Measurements from ENCODE around the gene CSPG5.

CSPG5 gene

GRCh38 chr3:47578691-47579632, at the start of gene CSPG5:
TSS of gene CSPG5 (minus strand) at chr3:47578865. CDS start at chr3:47578693, 172 bp downstream.
- DNase-seq, result peak; percentile 6 to 7

- no peak for DNase-seq
Observed at GRCh38 chr3:47628426-47628825, 49.8 kb upstream of the CSPG5 start.

DNA sequence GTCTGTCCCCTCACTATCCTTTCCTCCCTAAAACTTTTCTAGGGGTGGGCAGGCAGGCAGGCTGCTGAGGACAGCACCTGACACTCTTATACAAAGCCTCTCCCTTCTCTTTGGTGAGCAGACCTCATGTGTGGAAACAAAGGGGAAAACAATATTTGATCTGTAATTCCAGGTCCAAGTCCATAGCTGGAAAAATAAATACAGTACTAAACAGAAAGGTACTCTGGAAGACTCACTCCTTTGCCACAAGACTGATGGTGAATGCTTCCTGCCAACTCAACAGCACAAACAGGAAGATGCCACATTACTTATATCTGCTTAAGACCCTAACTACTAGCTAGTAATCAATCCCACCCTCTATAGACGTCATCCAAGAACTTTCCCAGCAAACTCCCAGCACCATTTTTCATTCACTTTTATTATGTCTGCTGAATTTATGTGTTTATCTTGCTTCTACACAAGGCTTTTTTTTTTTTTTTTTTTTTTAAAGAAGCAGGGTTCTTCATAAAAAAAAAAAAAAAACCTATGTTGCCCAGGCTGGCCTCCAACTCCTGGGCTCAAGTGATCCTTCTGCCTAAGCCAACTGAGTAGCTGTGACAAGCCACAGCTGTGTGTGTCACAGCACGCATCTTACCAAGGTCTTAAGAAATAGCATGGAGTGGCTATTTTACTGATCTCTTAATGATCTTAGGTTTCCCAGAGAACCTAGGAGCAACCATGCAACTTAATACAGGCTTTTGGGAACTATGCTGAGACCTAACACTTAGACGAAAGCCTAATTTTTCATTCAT, 44.2 kb upstream of the CSPG5 start:
- no peak for DNase-seq

DNA sequence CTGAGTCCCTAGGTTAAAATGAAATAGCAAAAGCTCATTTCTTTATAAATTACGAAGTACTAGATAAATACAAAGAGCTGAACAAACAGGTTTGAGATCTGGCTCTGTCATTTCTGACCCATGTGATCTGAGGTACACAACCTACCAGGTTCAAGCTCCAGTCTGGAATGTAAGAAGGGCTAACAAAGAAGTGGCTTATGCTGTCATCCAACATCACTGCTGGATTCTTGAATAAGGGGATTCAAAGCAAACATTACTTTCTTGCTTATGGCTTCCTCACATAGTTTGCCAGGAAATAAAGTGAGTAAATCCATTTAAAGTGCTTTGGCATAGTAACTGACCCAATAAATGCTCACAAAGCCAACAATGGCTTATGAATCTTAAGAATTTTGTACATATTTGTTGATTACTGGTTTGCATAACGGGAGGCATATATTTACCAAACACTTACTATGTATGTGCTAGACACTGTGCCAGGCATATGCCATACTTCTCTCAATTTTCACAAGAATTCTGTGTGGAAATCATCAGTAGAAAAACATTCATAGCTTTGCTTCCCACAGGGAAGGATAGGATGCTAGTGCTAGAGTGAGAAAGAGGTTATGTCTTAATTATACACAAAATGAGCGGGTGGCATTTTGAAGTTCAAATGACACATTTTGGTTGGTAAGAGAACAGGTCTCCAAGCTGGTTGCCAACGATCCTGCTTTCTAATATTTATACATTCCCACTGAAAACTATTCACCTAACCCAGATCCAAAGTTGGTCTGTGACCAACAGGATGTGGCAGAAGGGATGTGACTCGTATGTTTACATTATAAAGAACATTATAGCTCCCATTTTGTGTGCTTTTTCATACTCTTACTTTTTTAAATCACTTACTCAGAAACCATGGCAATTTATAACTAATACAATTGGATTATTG, 38.7 kb upstream of the CSPG5 start:
- no peak for DNase-seq

- DNase-seq, result no peak
Observed at GRCh38 chr3:47614788-47615187, 36.1 kb upstream of the CSPG5 start.

DNA sequence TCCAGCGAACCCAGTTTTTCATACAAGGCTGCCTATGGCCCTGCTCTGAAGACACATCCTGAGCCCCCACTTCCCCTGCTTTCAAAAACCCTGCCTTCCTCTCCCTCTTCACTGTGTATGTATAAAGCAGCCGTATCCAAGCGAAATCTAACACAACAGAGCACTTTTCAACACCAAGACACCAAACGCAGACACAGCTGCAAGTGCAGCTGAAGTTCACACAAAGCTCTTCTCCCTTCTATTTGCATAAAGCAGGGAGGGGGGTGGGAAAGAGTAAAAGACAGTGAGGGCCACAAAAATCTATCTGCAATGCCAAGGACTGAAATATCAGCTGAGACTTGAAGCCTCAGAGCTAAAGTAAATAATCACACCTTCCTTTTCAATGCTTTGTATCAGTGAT, 35.1 kb upstream of the CSPG5 start:
- DNase-seq, result no peak

DNA sequence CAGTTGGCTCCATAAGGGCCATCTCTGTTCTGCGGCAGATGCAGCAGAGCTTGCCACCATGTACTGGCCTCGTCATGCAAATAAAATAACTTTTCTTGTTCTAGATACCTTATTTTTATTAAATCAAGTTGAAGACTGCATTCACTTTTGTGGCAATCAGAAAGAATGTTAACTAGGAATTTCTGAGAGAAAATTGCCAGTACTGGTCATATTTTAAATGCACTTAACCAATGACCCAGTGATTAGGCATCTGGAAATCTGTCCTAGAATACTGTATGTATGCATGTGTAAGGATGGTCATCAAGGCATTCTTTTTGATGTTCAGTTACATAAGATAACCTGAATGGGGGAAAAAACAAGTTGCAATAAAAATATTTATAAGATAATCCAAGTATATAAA, 34.2 kb upstream of the CSPG5 start:
- DNase-seq, result no peak

GRCh38 chr3:47612178-47612577, 33.5 kb upstream of the CSPG5 start:
- DNase-seq, result no peak

DNA sequence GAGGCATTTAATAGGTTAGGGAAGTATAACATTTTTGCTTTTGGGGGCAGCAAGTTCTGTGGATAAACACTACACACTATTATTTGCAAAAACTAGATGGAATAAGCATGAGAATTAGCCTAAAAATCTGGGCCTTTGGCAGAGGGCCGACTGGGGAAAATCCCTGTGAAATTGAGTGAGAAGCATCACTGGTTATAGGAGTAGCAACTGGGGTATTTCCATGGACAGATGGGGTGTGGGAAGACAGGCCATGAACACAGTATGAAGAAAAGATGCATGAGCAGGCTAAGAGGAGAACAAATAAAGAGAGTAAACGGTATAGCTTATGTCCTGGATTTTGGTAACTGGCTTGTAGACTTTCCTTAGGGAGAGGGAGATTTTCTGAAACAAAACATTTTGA, 32.9 kb upstream of the CSPG5 start:
- no peak for DNase-seq

GRCh38 chr3:47610583-47610982, 31.9 kb upstream of the CSPG5 start:
- no peak for DNase-seq

DNA sequence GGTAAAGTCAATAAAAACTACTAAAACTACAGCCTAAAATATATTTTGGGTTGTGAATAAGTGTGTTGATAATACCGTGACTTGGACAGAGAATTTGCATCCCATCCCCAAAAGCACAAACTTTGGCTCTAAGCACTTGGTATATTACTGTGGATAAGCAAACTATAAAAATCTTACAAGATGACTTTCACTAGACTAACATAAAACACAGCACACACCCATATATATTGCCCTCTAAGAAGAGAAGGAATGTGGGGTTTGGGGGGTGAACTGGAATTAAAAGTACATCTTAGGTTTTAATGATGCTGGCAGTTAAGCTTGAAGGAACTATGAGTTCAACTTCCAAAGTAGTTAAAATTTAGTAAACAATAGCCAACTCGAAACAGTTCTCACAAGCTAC, 28.7 kb upstream of the CSPG5 start:
- DNase-seq, result no peak

- DNase-seq, result no peak
Observed at GRCh38 chr3:47606165-47606564, 27.5 kb upstream of the CSPG5 start.

GRCh38 chr3:47605652-47606051, 27.0 kb upstream of the CSPG5 start:
- no peak for DNase-seq

DNA sequence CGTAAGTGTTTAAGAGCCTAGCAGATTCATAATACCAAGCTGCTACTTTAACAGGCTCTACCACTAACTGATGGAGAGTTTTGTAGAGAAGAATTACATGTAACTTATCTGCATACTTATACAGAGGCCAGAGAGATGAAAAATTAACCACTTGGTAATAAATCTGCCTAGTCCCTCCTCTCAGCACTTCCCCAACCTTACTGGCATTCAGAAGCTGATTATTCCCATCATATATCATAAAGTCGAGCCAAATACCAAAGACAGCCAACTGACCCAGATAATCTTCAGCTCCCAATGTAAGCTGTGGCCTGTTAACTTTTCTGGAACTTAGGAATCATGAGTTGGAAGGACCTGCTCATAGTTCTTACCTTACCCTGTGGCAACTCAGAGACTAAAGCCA, 25.5 kb upstream of the CSPG5 start:
- no peak for DNase-seq

- no peak for DNase-seq
Observed at GRCh38 chr3:47603332-47603731, 24.7 kb upstream of the CSPG5 start.

GRCh38 chr3:47601281-47601680, 22.6 kb upstream of the CSPG5 start:
- no peak for DNase-seq

- DNase-seq, result no peak
Observed at GRCh38 chr3:47594792-47595191, 16.1 kb upstream of the CSPG5 start.

DNA sequence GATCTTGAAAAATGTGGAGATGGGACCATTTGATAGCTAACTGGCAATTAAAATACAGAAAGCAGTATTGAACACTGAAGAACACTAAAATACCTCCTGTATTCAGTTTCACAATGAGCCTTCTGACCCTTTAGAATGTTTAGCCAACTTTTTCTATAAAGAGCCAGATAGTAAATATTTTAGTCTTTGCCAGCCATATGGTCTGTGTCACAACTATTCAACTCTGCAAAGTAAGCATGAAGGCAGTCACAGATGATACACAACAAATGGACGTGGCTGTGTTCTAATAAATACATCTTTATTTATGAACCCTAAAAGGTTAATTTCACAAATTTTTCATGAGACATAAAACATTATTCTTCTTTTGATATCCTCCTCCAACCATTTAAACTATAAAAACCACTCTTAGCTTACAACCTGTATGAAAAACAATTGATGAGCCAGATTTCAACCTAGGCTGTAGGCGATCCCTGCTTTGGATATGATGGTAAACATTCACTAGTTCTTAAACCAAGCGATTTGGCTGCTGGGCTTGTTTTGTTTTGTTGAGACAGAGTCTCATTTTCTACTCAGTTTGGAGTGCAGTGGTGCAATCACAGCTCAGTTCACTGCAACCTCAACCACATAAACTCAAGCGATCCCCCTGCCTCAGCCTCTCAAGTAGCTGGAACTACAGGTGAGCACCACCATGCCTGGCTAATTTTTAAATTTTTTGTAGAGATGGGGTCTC, 13.6 kb upstream of the CSPG5 start:
- no peak for DNase-seq

DNA sequence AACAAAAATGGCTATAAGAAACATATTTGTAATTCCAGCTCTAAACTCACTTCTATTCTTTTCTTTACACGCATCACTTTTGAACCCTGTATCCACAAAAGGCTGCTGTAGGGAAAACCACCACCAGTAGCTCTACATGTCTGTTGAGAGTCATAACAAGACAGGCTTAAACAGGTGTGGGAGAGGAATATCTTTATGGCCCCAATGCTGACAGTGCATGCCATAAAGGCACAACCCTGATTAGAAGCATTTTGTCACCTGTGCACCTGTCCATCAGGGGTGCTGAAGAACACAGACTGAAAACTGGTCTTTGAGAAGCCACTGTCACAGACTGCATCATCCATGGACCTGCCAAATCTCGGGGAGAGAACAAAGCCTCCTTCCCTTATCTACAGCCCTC, 11.6 kb upstream of the CSPG5 start:
- DNase-seq, result no peak

DNA sequence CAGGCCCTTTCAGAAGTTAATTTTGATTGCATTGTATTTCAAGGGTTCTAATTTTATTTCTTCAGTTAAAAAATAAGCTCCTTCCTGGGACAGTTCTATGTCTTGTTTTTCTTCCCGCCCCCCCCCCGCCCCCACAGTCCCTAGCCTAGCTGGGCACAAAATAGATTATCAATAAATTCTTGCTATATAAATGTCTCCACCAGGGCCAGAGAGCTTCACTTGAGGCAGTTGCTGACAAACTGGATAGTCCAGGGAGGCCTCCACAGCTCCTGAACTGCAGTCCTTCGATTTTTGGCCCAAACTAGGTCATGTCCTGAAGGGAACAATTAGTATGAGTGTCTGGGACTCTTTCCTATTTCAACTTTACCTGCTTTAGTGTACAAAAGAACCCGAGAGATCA, 9.9 kb upstream of the CSPG5 start:
- DNase-seq, result no peak

DNA sequence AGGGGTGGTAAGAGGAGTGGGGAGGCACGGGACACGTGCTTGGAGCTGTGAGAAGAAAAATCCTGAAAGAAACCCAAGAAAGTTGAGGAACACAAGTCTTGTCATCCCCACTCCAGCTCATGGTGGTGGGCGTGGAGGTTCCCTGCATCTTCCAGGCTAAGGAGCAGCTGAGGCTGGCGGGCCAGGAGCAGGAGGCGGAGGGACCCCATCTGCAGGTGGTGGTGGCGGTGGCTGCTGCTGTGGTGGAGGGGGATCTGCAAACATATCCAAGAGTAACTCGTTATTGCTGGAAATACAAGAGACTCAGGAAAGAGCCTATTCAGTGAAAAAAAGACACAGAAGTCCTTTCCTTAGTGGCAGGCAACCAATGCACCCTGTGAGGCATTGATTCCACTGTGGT, 9.4 kb upstream of the CSPG5 start:
- no peak for DNase-seq

GRCh38 chr3:47586746-47587145, 8.1 kb upstream of the CSPG5 start:
- no peak for DNase-seq

All from activated CD4-positive, alpha-beta T cell treated with anti-CD3 and anti-CD28 coated beads for 4 hours (primary cell).